GM23338 (cell line): Measurements from ENCODE around the gene LAMB3. TPM values are rescaled to one million over a fixed set of nuclear protein-coding genes. Genes with fewer than 3 reads are reported as not detected.

Source experiments
- ATAC-seq: fragments of 200-7000 bp; cut with Tn5 transposase; 3 replicates; pipeline ENCODE4 v1.9.1; 2020
- DNase-seq: peaks from one replicate; pipeline ENCODE4 v3.0.0-alpha.2; 2015; ENCODE audit warnings: low spot score
- H2AFZ ChIP-seq: fragments of 200-600 bp; sonication (generic); 2 replicates; pipeline ENCODE4 v1.8.0; 2016; ENCODE audit warnings: antibody characterized with exemption, mild to moderate bottlenecking, moderate library complexity
- H3F3A ChIP-seq: fragments of 200-600 bp; sonication (generic); replicated peaks from 2 replicates; pipeline ENCODE4 v1.8.0; 2017; ENCODE audit warnings: antibody characterized with exemption, mixed run types, low read depth
- H3K27ac ChIP-seq: fragments of 200-600 bp; sonication (generic); 2 replicates; pipeline ENCODE4 v1.6.1; 2016; ENCODE audit warnings: low read depth
- H3K27me3 ChIP-seq: fragments of 200-600 bp; sonication (generic); 2 replicates; pipeline ENCODE4 v1.8.0; 2016; ENCODE audit warnings: mild to moderate bottlenecking, mixed run types, moderate library complexity; ENCODE audit not compliant: insufficient read depth
- H3K36me3 ChIP-seq: fragments of 200-600 bp; sonication (generic); 2 replicates; pipeline ENCODE4 v1.8.0; 2016; ENCODE audit warnings: mild to moderate bottlenecking; ENCODE audit not compliant: insufficient read depth
- H3K4me1 ChIP-seq: fragments of 200-600 bp; sonication (generic); 2 replicates; pipeline ENCODE4 v1.8.0; 2016; ENCODE audit warnings: mild to moderate bottlenecking, moderate library complexity; ENCODE audit not compliant: insufficient read depth
- H3K4me2 ChIP-seq: fragments of 200-600 bp; sonication (generic); 2 replicates; pipeline ENCODE4 v1.7.1; 2017; ENCODE audit warnings: mixed run types
- H3K4me3 ChIP-seq: fragments of 200-600 bp; sonication (generic); 2 replicates; pipeline ENCODE4 v1.6.1; 2016; ENCODE audit warnings: mixed run types
- H3K79me2 ChIP-seq: fragments of 200-600 bp; sonication (generic); replicated peaks from 2 replicates; pipeline ENCODE4 v1.8.0; 2017; ENCODE audit warnings: mild to moderate bottlenecking; ENCODE audit not compliant: insufficient read depth
- H3K9me2 ChIP-seq: fragments of 200-600 bp; sonication (generic); 2 replicates; pipeline ENCODE4 v1.8.0; 2017; ENCODE audit not compliant: insufficient read depth
- H4K20me1 ChIP-seq: fragments of 200-600 bp; sonication (generic); replicated peaks from 2 replicates; pipeline ENCODE4 v1.8.0; 2017; ENCODE audit warnings: mild to moderate bottlenecking; ENCODE audit not compliant: insufficient read depth
- H3K27ac Mint-ChIP-seq: 2 replicates; pipeline ENCODE4 v1.8.0; 2020; ENCODE audit warnings: inconsistent platforms, mild to moderate bottlenecking, moderate library complexity, mixed read lengths
- H3K27me3 Mint-ChIP-seq: 3 replicates; pipeline ENCODE4 v1.8.0; 2022; ENCODE audit warnings: low read depth, mild to moderate bottlenecking, moderate library complexity, mixed read lengths, inconsistent platforms; ENCODE audit not compliant: insufficient read depth, poor library complexity
- H3K36me3 Mint-ChIP-seq: 3 replicates; pipeline ENCODE4 v1.8.0; 2021; ENCODE audit warnings: low read depth, mild to moderate bottlenecking, inconsistent platforms, moderate library complexity, mixed read lengths
- H3K4me1 Mint-ChIP-seq: 3 replicates; pipeline ENCODE4 v1.8.0; 2020; ENCODE audit warnings: mild to moderate bottlenecking, inconsistent platforms, mixed read lengths
- H3K4me3 Mint-ChIP-seq: 3 replicates; pipeline ENCODE4 v1.8.0; 2021; ENCODE audit warnings: moderate library complexity, mild to moderate bottlenecking, inconsistent platforms, mixed read lengths
- H3K9me3 Mint-ChIP-seq: 3 replicates; pipeline ENCODE4 v1.8.0; 2020; ENCODE audit warnings: moderate library complexity, mild to moderate bottlenecking, inconsistent platforms, mixed read lengths
- CREB1 ChIP-seq: fragments of 250-450 bp; sonication (Bioruptor Pico); IDR thresholded peaks from 2 replicates; pipeline ENCODE4 v1.5.0; 2020; ENCODE audit warnings: low read depth, mild to moderate bottlenecking, moderate library complexity
- EZH2 ChIP-seq: fragments of 200-600 bp; sonication (generic); IDR thresholded peaks from one replicate; pipeline ENCODE4 v1.8.0; 2017; ENCODE audit warnings: antibody characterized with exemption, mild to moderate bottlenecking, low read depth; ENCODE audit not compliant: unreplicated experiment
- NANOG ChIP-seq: IDR thresholded peaks from 2 replicates; pipeline ENCODE4 v1.6.1; 2016; ENCODE audit warnings: antibody characterized with exemption, borderline replicate concordance
- POLR2AphosphoS5 ChIP-seq: IDR thresholded peaks from 2 replicates; pipeline ENCODE4 v1.6.1; 2016; ENCODE audit warnings: antibody characterized with exemption, low read depth
- STAT1 ChIP-seq: IDR thresholded peaks from one replicate; pipeline ENCODE4 v1.6.1; 2016; ENCODE audit warnings: antibody characterized with exemption; ENCODE audit not compliant: unreplicated experiment
- ZNF114 ChIP-seq: fragments of 250-450 bp; sonication (Bioruptor Pico); IDR thresholded peaks from 2 replicates; pipeline ENCODE4 v1.5.0; 2020; ENCODE audit warnings: mild to moderate bottlenecking, moderate library complexity
- polyA plus RNA-seq: library from polyadenylated mRNA; unstranded; fragments of >200 nt; fragmentation: Nextera tagmentation; extraction: Ambion mirVana; gene quantifications from 2 replicates; pipeline ENCODE4 v1.2.1, GENCODE V29; 2016
- total RNA-seq: library from RNA; depleted of rRNA; stranded (reverse); fragments of >200 nt; shearing (Covaris generic); gene quantifications from 2 replicates; pipeline ENCODE4 v1.2.3, GENCODE V29; 2014
- TF ChIP-seq, protein P1 (sequence below): IDR thresholded peaks from 2 replicates; pipeline ENCODE4 v1.6.1; 2016; ENCODE audit warnings: antibody characterized with exemption
- TF ChIP-seq, protein P2 (sequence below): fragments of 250-450 bp; sonication (Bioruptor Pico); IDR thresholded peaks from 2 replicates; pipeline ENCODE4 v1.5.0; 2020; ENCODE audit warnings: mild to moderate bottlenecking, moderate library complexity
- TF ChIP-seq, protein P3 (sequence below): IDR thresholded peaks from one replicate; pipeline ENCODE4 v1.6.1; 2018; ENCODE audit warnings: antibody characterized with exemption; ENCODE audit not compliant: unreplicated experiment
- TF ChIP-seq, protein P4 (sequence below), 2 experiments: fragments of 200-600 bp in 1 of 2; sonication (generic) in 1 of 2; conservative IDR thresholded peaks; 2 replicates each; pipeline versions ENCODE4 v1.5.1 to v1.6.1; 2016 to 2017; ENCODE audit warnings: antibody characterized with exemption in 2 of 2, low read depth in 2 of 2, mild to moderate bottlenecking in 2 of 2, moderate library complexity in 1 of 2

LAMB3 gene
- total and polyA plus RNA-seq, 2 experiments from 2014 or later = 0.05 to 0.52 TPM

DNA sequence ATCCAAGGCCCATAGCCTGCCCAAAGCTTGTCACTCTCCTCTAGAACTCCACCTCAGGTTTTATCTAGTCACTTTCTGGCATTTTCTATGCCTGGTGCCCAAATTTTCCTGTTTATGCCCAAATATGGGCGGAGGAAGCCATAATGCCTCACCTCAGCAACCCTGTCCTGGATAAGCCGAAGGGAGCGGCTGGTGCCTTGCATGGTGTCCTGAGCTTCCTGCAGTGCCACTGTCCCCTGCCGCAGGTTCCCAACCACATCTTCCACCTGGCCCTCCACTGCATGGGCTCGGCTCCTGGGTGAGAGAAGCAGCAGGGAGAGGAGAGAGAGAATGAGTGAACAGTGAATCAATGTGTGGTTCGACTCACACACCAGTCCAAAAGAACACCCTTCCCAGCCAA lies 34.5 kb downstream of the LAMB3 start (continued):
- TF ChIP-seq, protein P1, sequence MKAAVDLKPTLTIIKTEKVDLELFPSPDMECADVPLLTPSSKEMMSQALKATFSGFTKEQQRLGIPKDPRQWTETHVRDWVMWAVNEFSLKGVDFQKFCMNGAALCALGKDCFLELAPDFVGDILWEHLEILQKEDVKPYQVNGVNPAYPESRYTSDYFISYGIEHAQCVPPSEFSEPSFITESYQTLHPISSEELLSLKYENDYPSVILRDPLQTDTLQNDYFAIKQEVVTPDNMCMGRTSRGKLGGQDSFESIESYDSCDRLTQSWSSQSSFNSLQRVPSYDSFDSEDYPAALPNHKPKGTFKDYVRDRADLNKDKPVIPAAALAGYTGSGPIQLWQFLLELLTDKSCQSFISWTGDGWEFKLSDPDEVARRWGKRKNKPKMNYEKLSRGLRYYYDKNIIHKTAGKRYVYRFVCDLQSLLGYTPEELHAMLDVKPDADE = no peak
- TF ChIP-seq, protein P2, sequence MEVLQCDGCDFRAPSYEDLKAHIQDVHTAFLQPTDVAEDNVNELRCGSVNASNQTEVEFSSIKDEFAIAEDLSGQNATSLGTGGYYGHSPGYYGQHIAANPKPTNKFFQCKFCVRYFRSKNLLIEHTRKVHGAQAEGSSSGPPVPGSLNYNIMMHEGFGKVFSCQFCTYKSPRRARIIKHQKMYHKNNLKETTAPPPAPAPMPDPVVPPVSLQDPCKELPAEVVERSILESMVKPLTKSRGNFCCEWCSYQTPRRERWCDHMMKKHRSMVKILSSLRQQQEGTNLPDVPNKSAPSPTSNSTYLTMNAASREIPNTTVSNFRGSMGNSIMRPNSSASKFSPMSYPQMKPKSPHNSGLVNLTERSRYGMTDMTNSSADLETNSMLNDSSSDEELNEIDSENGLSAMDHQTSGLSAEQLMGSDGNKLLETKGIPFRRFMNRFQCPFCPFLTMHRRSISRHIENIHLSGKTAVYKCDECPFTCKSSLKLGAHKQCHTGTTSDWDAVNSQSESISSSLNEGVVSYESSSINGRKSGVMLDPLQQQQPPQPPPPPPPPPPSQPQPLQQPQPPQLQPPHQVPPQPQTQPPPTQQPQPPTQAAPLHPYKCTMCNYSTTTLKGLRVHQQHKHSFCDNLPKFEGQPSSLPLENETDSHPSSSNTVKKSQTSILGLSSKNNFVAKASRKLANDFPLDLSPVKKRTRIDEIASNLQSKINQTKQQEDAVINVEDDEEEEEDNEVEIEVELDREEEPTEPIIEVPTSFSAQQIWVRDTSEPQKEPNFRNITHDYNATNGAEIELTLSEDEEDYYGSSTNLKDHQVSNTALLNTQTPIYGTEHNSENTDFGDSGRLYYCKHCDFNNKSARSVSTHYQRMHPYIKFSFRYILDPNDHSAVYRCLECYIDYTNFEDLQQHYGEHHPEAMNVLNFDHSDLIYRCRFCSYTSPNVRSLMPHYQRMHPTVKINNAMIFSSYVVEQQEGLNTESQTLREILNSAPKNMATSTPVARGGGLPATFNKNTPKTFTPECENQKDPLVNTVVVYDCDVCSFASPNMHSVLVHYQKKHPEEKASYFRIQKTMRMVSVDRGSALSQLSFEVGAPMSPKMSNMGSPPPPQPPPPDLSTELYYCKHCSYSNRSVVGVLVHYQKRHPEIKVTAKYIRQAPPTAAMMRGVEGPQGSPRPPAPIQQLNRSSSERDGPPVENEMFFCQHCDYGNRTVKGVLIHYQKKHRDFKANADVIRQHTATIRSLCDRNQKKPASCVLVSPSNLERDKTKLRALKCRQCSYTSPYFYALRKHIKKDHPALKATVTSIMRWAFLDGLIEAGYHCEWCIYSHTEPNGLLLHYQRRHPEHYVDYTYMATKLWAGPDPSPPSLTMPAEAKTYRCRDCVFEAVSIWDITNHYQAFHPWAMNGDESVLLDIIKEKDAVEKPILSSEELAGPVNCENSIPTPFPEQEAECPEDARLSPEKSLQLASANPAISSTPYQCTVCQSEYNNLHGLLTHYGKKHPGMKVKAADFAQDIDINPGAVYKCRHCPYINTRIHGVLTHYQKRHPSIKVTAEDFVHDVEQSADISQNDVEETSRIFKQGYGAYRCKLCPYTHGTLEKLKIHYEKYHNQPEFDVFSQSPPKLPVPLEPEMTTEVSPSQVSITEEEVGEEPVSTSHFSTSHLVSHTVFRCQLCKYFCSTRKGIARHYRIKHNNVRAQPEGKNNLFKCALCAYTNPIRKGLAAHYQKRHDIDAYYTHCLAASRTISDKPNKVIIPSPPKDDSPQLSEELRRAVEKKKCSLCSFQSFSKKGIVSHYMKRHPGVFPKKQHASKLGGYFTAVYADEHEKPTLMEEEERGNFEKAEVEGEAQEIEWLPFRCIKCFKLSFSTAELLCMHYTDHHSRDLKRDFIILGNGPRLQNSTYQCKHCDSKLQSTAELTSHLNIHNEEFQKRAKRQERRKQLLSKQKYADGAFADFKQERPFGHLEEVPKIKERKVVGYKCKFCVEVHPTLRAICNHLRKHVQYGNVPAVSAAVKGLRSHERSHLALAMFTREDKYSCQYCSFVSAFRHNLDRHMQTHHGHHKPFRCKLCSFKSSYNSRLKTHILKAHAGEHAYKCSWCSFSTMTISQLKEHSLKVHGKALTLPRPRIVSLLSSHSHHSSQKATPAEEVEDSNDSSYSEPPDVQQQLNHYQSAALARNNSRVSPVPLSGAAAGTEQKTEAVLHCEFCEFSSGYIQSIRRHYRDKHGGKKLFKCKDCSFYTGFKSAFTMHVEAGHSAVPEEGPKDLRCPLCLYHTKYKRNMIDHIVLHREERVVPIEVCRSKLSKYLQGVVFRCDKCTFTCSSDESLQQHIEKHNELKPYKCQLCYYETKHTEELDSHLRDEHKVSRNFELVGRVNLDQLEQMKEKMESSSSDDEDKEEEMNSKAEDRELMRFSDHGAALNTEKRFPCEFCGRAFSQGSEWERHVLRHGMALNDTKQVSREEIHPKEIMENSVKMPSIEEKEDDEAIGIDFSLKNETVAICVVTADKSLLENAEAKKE (CRISPR knock-in tag) = no peak
- TF ChIP-seq STAT1 = no peak

DNA sequence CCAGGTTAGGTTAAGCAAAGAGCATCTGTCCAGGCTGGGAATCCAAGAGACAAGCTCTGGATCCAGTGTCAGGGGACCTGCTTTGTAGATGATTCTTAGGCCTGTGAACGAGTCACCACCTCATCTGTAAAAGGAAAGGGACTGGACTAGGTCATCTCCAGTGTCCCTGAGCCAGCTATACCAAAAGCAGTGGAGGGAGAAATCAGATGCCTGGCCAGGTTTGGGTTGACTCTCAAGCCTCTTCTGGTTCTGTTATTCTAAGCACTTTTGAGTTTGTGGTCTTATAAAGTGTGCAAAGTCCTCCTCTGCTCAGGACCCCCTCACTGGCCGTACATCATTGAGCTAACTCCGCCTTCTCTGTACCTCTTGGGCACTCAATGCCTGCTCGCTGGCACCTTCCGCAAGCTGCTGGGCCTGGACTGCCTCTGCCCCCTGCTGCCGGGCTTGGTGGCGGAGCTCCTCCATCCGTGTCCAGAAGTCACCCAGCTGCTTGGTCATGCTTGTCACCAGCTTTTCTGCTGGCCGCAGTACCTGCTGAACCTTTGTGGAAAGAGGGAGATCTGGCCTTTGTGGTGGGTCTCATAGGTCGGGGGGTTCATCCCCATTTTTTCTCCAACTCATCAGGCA lies 35.1 kb downstream of the LAMB3 start:
- H3K4me1 Mint-ChIP-seq = peaks cover 3% of the 10 kb centered on the region; the same call in 1 of the 3 replicates
- H3K4me3 ChIP-seq = no peak overlapping the region
- H3K27me3 Mint-ChIP-seq = peaks cover 10% of the 10 kb centered on the region
- no peaks in the 10 kb centered on the region for H4K20me1 ChIP-seq
- no peak overlapping the region for H3K4me2 ChIP-seq
- no peak overlapping the region for H3K27ac ChIP-seq
- H3K9me2 ChIP-seq = no peaks in the 10 kb centered on the region
- H3K9me3 Mint-ChIP-seq = no peaks in the 10 kb centered on the region
- no peaks in the 10 kb centered on the region for H3K4me1 ChIP-seq
- DNase-seq (no peak), ATAC-seq (no peak)
- H3K27me3 ChIP-seq = no peaks in the 10 kb centered on the region
- no peaks in the 10 kb centered on the region; the same call in 2 of the 3 replicates for H3K36me3 Mint-ChIP-seq
- H3K4me3 Mint-ChIP-seq = no peak overlapping the region; the same call in 2 of the 3 replicates
- no peaks in the 10 kb centered on the region for H3F3A ChIP-seq
- no peak overlapping the region for H3K27ac Mint-ChIP-seq
- H3K79me2 ChIP-seq = no peaks in the 10 kb centered on the region
- H3K36me3 ChIP-seq = no peaks in the 10 kb centered on the region
- no peak overlapping the region for H2AFZ ChIP-seq
- TF ChIP-seq NANOG (no peak), CREB1 (no peak), POLR2AphosphoS5 (no peak), ZNF114 (CRISPR knock-in tag) (no peak), EZH2 (no peak), STAT1 (no peak)
- TF ChIP-seq, protein P1 = no peak
- TF ChIP-seq, protein P3, sequence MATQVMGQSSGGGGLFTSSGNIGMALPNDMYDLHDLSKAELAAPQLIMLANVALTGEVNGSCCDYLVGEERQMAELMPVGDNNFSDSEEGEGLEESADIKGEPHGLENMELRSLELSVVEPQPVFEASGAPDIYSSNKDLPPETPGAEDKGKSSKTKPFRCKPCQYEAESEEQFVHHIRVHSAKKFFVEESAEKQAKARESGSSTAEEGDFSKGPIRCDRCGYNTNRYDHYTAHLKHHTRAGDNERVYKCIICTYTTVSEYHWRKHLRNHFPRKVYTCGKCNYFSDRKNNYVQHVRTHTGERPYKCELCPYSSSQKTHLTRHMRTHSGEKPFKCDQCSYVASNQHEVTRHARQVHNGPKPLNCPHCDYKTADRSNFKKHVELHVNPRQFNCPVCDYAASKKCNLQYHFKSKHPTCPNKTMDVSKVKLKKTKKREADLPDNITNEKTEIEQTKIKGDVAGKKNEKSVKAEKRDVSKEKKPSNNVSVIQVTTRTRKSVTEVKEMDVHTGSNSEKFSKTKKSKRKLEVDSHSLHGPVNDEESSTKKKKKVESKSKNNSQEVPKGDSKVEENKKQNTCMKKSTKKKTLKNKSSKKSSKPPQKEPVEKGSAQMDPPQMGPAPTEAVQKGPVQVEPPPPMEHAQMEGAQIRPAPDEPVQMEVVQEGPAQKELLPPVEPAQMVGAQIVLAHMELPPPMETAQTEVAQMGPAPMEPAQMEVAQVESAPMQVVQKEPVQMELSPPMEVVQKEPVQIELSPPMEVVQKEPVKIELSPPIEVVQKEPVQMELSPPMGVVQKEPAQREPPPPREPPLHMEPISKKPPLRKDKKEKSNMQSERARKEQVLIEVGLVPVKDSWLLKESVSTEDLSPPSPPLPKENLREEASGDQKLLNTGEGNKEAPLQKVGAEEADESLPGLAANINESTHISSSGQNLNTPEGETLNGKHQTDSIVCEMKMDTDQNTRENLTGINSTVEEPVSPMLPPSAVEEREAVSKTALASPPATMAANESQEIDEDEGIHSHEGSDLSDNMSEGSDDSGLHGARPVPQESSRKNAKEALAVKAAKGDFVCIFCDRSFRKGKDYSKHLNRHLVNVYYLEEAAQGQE = no peak
- TF ChIP-seq, protein P4, sequence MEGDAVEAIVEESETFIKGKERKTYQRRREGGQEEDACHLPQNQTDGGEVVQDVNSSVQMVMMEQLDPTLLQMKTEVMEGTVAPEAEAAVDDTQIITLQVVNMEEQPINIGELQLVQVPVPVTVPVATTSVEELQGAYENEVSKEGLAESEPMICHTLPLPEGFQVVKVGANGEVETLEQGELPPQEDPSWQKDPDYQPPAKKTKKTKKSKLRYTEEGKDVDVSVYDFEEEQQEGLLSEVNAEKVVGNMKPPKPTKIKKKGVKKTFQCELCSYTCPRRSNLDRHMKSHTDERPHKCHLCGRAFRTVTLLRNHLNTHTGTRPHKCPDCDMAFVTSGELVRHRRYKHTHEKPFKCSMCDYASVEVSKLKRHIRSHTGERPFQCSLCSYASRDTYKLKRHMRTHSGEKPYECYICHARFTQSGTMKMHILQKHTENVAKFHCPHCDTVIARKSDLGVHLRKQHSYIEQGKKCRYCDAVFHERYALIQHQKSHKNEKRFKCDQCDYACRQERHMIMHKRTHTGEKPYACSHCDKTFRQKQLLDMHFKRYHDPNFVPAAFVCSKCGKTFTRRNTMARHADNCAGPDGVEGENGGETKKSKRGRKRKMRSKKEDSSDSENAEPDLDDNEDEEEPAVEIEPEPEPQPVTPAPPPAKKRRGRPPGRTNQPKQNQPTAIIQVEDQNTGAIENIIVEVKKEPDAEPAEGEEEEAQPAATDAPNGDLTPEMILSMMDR (conservative IDR thresholded peaks at IDR 0.05; ENCODE audit: low read depth in 2 of 2) = no peak
